ENCODE measurements around the gene RRAGC. TPM values are rescaled to one million over a fixed set of nuclear protein-coding genes. Genes with fewer than 3 reads are reported as not detected.

The RRAGC gene
- total RNA-seq, 5 donors from 2014 or later (not counting 1 experiment from before 2014, with no cell fraction given), result 14.8 to 22.1 (median 18.8) TPM

Other genes starting within 250 kb of the RRAGC start
- 10 to 100 TPM in 4 of 5 donors, 1 to 10 TPM in 1; 7.0 to 19.4 (median 17.2) TPM for gene MYCBP, start 13.6 kb upstream of the RRAGC start, total RNA-seq
- gene GJA9, start 21.8 kb upstream of the RRAGC start, total RNA-seq, result not detected
- gene RHBDL2, start 82.1 kb upstream of the RRAGC start, total RNA-seq, result not detected
- gene AKIRIN1, start 131.5 kb upstream of the RRAGC start, total RNA-seq, result 10 to 100 TPM; 62.7 to 79.8 (median 72.7) TPM
- 100 to 1,000 TPM in 3 of 5 donors, 10 to 100 TPM in 2; 95.3 to 120 (median 101) TPM for gene NDUFS5, start 166.6 kb upstream of the RRAGC start, total RNA-seq

Data from T-cell (primary cell).